Nephron (organoid): ENCODE measurements around the gene PXT1.
"Not testable (repeated sequence)": the region's sequence is repeated elsewhere in the genome, so short reads cannot be mapped to it uniquely, and the experiment has no call there.

Experiments used
- H3K27ac Mint-ChIP-seq, 3 experiments: 2 replicates each; pipeline ENCODE4 v1.8.0; 2020; ENCODE audit warnings: mixed read lengths in 3 of 3, mild to moderate bottlenecking in 2 of 3, moderate library complexity in 1 of 3
- H3K27me3 Mint-ChIP-seq: 2 replicates; pipeline ENCODE4 v1.8.0; 2021; ENCODE audit warnings: low read depth, mild to moderate bottlenecking, moderate library complexity, mixed read lengths
- H3K36me3 Mint-ChIP-seq: 2 replicates; pipeline ENCODE4 v1.8.0; 2020; ENCODE audit warnings: low read depth, mixed read lengths
- H3K4me1 Mint-ChIP-seq: 2 replicates; pipeline ENCODE4 v1.8.0; 2020; ENCODE audit warnings: mixed read lengths
- H3K4me3 Mint-ChIP-seq, 3 experiments: 2 replicates each; pipeline ENCODE4 v1.8.0; 2020; ENCODE audit warnings: mild to moderate bottlenecking in 3 of 3, mixed read lengths in 3 of 3, moderate library complexity in 2 of 3
- H3K9me3 Mint-ChIP-seq: 2 replicates; pipeline ENCODE4 v1.8.0; 2020; ENCODE audit warnings: mixed read lengths
- TF ChIP-seq, protein P1 (sequence below), 3 experiments: fragments of 200-600 bp; sonication (generic); IDR thresholded peaks; one replicate each; pipeline ENCODE4 v1.5.0; 2021; ENCODE audit warnings: antibody characterized with exemption in 3 of 3; ENCODE audit not compliant: unreplicated experiment in 3 of 3

Gene PXT1

DNA sequence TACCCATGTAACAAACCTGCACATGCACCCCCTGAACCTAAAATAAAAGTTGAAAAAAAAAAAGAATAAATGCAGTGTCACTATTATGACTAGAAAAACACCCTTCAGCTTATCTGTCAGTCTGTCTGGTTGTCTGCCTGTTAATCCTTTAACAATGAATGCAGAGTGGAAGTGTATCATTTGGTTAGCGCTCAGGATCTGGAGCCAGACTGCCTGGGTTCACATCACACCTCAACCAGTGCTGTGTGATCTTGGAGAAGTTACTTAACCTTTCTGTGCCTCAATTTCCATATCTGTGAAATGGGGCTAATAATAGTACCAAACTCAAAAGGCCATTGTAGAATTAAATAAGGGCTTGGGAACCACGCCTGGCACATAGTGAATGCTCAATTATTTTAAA lies 72.0 kb downstream of the PXT1 start:
- Mint-ChIP-seq H3K36me3 (no peaks in the 10 kb centered on the region), H3K27ac (no peak overlapping the region), H3K27me3 (peaks cover 23% of the 10 kb centered on the region), H3K4me1 (peaks cover 11% of the 10 kb centered on the region), H3K4me3 (no peak overlapping the region), H3K9me3 (no peaks in the 10 kb centered on the region)
- TF ChIP-seq, protein P1, sequence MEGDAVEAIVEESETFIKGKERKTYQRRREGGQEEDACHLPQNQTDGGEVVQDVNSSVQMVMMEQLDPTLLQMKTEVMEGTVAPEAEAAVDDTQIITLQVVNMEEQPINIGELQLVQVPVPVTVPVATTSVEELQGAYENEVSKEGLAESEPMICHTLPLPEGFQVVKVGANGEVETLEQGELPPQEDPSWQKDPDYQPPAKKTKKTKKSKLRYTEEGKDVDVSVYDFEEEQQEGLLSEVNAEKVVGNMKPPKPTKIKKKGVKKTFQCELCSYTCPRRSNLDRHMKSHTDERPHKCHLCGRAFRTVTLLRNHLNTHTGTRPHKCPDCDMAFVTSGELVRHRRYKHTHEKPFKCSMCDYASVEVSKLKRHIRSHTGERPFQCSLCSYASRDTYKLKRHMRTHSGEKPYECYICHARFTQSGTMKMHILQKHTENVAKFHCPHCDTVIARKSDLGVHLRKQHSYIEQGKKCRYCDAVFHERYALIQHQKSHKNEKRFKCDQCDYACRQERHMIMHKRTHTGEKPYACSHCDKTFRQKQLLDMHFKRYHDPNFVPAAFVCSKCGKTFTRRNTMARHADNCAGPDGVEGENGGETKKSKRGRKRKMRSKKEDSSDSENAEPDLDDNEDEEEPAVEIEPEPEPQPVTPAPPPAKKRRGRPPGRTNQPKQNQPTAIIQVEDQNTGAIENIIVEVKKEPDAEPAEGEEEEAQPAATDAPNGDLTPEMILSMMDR (IDR thresholded peaks at IDR 0.05; ENCODE audit: unreplicated experiment in 3 of 3): no peak

DNA sequence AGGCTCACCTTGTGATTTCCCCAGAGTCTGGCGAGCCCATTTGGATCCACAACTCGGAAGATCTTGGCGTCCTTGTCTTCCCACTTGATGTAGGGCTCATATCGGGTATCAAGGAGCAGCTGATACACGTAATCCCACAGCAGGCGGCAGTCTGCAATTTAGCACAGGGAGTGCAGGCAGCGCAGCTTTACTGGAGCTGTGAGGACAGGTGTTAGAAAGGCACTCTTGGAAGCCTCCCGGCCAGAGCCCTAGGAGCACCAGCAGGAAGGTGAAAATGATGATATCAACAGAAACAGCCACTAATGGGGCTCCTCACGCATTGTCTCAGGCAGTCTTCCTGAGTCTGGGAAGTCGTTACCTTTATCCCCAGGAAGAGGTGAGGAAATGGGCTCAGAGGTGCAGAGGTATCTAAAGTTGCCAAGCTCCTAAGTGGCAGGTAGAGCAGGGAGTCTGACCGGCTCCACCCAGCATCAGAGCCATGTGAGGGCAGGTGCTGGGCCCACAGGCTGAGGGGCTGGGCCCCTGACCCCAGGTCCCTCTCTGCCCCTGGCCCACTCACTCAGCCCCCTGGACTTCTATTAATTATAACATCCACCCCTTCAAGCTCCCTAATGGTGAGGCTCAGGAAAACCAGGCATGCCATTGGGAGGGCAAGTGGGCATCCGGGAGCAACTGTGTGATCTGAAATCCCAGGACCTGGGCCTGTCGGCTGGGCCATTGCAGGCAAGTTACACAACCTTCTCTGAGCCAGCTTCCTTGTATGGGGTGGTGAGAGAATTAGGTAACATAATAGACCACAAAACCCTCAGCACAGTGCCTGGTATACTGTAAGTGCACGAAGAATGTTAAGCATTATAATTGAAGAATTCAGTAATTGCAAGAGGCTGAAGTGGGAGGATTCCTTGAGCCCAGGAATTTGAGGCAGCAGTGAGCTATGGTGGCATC lies 73.5 kb downstream of the PXT1 start:
- TF ChIP-seq, protein P1 (IDR thresholded peaks at IDR 0.05; ENCODE audit: unreplicated experiment in 3 of 3): no peak
- H3K27ac Mint-ChIP-seq: peak overlapping the region in 1 of 3 experiments; percentile 31
- H3K4me1 Mint-ChIP-seq: peaks cover 11% of the 10 kb centered on the region
- no peaks in the 10 kb centered on the region for H3K9me3 Mint-ChIP-seq
- peaks cover 29% of the 10 kb centered on the region for H3K27me3 Mint-ChIP-seq
- peak overlapping the region in 1 of 3 experiments; percentile 24 for H3K4me3 Mint-ChIP-seq
- no peaks in the 10 kb centered on the region for H3K36me3 Mint-ChIP-seq

DNA sequence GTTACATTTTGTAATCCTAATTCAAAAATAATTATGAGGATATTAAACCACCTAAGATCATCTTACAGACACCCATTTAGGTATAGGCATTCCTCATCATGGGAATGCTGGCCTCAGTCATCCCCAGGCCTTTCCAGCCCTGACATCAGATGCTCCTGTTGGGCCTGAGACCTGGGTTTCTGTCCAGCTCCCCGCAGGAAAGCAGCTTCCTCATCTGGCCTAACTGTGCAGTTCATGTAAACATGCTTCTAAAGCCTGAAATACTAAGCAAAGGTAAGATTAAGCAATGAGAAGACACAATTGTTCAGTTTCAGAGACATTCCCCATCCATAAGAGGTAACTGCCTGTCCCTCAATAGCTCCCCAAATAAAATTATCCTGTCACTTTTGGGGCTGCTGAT lies 74.2 kb downstream of the PXT1 start:
- Mint-ChIP-seq H3K27ac (peak overlapping the region in 1 of 3 experiments; percentile 31), H3K36me3 (no peaks in the 10 kb centered on the region), H3K9me3 (no peaks in the 10 kb centered on the region), H3K4me1 (peaks cover 11% of the 10 kb centered on the region), H3K27me3 (peaks cover 24% of the 10 kb centered on the region), H3K4me3 (no peak overlapping the region)
- TF ChIP-seq, protein P1 (IDR thresholded peaks at IDR 0.05; ENCODE audit: unreplicated experiment in 3 of 3): no peak

DNA sequence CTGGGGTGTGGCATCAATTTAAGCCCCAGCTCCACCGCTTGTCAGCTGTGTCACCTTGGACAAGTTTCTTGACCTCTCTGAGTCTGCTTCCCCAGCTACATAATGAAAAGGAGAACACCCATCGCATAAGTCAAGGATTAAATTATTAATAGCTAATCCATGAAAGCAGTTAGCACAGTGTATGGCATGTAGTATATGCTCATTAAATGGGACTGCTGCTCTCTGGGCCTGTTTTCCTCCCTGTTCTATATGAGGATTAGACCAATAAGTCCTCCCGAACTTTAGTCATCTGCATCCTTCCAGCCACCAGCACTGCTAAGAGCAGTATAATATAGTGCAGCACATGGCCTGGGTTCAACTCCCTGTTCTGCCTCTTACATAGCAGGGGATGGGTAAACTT lies 74.9 kb downstream of the PXT1 start:
- H3K27ac Mint-ChIP-seq: no peak overlapping the region
- TF ChIP-seq, protein P1 (IDR thresholded peaks at IDR 0.05; ENCODE audit: unreplicated experiment in 3 of 3): no peak
- H3K27me3 Mint-ChIP-seq: peaks cover 27% of the 10 kb centered on the region
- peaks cover 11% of the 10 kb centered on the region for H3K4me1 Mint-ChIP-seq
- H3K4me3 Mint-ChIP-seq: no peak overlapping the region
- H3K9me3 Mint-ChIP-seq: no peaks in the 10 kb centered on the region
- no peaks in the 10 kb centered on the region for H3K36me3 Mint-ChIP-seq

DNA sequence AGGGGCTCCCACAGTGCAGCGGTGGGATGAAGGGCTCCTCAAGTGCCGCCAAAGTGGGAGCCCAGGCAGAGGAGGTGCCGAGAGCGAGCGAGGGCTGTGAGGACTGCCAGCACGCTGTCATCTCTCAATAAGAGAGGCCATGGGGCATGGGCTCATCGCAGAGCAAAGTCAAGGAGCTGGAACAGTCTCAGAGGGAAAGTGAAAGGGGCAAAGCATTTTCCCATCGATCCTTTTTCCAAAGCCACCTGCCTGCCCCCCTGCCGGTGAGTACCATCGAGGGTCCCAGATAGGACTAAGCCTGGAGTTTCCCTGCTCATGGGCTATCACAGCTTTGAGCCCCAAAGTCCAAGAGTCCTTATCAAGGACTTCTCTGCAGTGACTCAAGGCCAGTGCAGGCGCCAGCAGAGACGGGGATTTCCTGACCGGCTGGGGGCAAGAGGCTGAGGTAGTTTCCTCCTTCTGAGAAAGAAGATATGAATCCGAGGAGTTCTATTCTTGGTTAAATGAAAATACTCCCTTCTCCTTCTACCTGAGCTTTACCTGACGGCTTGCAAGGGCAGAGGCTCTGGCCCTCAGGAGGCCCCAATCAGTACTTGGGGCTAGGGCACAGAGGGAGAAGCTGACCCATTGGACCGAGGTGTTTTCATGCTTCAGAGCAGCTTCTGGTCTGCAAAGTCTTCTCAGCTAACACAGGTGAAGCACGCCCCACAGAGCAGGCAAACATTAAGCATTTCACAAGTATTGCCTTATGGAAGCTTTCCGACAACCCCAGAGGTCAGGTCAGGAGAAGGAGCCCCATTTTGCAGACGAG lies 77.8 kb downstream of the PXT1 start:
- TF ChIP-seq, protein P1 (IDR thresholded peaks at IDR 0.05; ENCODE audit: unreplicated experiment in 3 of 3): no peak
- Mint-ChIP-seq H3K4me1 (peaks cover 17% of the 10 kb centered on the region), H3K36me3 (no peaks in the 10 kb centered on the region), H3K27me3 (peaks cover 26% of the 10 kb centered on the region), H3K9me3 (no peaks in the 10 kb centered on the region), H3K27ac (no peak overlapping the region), H3K4me3 (no peak overlapping the region)

DNA sequence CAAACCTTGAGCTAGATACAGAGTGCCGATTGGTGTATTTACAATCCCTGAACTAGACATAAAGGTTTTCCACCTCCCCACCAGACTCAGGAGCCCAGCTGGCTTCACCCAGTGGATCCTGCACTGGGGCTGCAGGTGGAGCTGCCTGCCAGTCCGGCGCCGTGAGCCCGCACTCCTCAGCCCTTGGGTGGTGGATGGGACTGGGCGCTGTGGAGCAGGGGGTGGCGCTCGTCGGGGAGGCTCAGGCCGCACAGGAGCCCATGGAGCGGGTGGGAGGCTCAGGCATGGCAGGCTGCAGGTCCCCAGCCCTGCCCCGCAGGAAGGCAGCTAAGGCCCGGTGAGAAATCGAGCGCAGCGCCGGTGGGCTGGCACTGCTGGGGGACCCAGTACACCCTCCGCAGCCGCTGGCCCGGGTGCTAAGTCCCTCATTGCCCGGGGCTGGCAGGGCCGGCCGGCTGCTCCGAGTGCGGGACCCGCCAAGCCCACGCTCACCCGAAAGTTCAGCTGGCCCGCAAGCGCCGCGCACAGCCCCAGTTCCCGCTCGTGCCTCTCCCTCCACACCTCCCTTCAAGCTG lies 78.5 kb downstream of the PXT1 start:
- H3K4me1 Mint-ChIP-seq: peaks cover 21% of the 10 kb centered on the region
- not testable (repeated sequence) for H3K4me3 Mint-ChIP-seq, H3K36me3 Mint-ChIP-seq, H3K9me3 Mint-ChIP-seq, H3K27ac Mint-ChIP-seq
- H3K27me3 Mint-ChIP-seq: peaks cover 25% of the 10 kb centered on the region

DNA sequence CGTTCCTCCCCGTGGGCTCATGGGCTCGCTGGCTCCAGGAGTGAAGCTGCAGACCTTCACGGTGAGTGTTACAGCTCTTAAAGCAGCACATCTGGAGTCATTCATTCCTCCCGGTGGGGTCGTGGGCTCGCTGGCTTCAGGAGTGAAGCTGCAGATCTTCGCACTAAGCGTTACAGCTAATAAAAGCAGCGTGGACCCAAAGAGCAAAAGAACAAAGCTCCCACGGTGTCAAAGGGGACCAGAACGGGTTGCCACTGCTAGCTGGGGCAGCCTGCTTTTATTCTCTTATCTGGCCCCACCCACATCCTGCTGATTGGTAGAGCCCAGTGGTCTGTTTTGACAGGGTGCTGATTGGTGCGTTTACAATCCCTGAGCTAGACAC lies 79.3 kb downstream of the PXT1 start:
- H3K4me1 Mint-ChIP-seq: peaks cover 21% of the 10 kb centered on the region
- H3K27ac Mint-ChIP-seq: peak overlapping the region in 1 of 3 experiments; percentile 33
- not testable (repeated sequence) for H3K9me3 Mint-ChIP-seq, H3K4me3 Mint-ChIP-seq, H3K36me3 Mint-ChIP-seq
- peaks cover 25% of the 10 kb centered on the region for H3K27me3 Mint-ChIP-seq
